Measurements from ENCODE around the gene CRACDL. TPM values are rescaled to one million over a fixed set of nuclear protein-coding genes. Genes with fewer than 3 reads are reported as not detected.

CRACDL gene
- total RNA-seq, 1 donor from 2014 or later, result 0.52 TPM

DNA sequence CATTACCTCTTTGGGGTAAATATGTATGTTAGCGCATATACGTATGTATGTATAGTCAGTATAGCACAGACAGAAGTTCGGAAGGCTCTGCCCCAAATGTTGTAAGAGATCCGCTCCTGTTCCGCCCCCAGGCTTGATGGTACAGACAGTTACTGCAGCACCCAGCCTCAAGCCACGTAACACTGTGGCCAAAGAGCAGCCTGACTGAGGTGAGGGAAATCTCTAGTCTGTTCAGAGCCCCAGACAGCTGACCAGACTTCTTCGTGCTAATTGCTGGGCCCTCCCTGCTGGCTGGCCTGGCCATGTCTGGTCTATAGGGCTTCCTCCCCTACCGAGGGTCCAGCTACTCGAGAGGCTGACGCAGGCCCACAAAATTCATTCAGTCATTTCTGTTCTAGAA is 7.8 kb downstream of the CRACDL start:
- Histone ChIP-seq H3K36me3 (ENCODE audit: control insufficient read depth in 3 of 3, insufficient read depth in 3 of 3, low read length in 3 of 3) (no peaks in the 10 kb centered on the region), H3K4me3 (ENCODE audit: low read length in 3 of 3) (no peak overlapping the region), H3K27me3 (ENCODE audit: control insufficient read depth in 3 of 3, insufficient read depth in 3 of 3, low read length in 3 of 3) (peaks cover 0 to 16% (median 15%) of the 10 kb centered on the region in 3 donors), H3K9ac (ENCODE audit: low read depth in 1 of 3, low read length in 3 of 3) (no peak overlapping the region), H3K27ac (ENCODE audit: low read depth, low read length) (no peak overlapping the region), H3K4me1 (ENCODE audit: control insufficient read depth in 3 of 3, insufficient read depth in 3 of 3, low read length in 3 of 3) (no peaks in the 10 kb centered on the region), H3K9me3 (ENCODE audit: control insufficient read depth in 3 of 3, low read length in 3 of 3) (no peaks in the 10 kb centered on the region)

DNA sequence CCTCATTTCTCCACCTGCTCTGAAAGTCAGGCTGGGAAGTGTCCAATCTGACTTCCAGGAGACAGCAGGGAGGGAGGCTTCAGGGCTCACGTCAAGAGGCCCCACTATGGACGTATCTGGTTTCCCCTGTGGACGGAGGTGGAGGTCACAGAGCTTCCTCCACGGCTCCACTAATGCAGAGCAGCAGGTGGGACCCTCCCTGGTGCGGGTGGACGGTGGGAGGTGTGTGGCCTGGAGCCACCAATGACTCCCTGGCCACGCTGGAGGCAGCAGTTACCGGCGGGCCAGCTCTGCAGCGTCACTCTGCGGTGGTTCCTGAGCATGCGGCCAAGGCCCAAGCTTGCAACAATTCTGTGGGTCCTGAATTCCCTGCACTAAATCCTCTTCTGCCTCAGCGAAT is 9.0 kb downstream of the CRACDL start:
- H3K27ac ChIP-seq (ENCODE audit: low read depth, low read length), result no peak overlapping the region
- no peaks in the 10 kb centered on the region for H3K36me3 ChIP-seq (ENCODE audit: control insufficient read depth in 3 of 3, insufficient read depth in 3 of 3, low read length in 3 of 3)
- H3K9me3 ChIP-seq (ENCODE audit: control insufficient read depth in 3 of 3, low read length in 3 of 3), result no peaks in the 10 kb centered on the region
- H3K4me1 ChIP-seq (ENCODE audit: control insufficient read depth in 3 of 3, insufficient read depth in 3 of 3, low read length in 3 of 3), result no peaks in the 10 kb centered on the region
- H3K27me3 ChIP-seq (ENCODE audit: control insufficient read depth in 3 of 3, insufficient read depth in 3 of 3, low read length in 3 of 3), result peaks cover 0 to 16% (median 14%) of the 10 kb centered on the region in 3 donors
- no peak overlapping the region for H3K9ac ChIP-seq (ENCODE audit: low read depth in 1 of 3, low read length in 3 of 3)
- no peak overlapping the region for H3K4me3 ChIP-seq (ENCODE audit: low read length in 3 of 3)

DNA sequence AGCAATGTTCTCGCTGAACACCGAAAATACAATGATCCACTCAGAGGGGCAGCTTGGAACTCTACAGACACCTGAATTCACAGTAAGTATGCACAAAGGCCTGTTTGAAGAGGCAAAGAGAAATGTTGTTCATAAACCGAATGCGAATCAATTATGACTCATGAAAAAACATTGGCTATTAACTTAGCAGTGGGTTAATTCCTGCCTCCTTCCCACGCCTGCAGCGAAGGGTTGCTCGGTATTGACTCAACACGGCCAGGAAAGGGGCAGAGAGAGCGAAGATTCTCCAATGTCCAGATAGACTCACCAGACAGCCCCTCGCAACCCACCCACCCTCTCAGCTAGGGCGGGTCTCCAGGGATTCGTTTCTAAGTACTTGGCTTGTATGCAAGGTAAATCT is 9.4 kb downstream of the CRACDL start:
- Histone ChIP-seq H3K27ac (ENCODE audit: low read depth, low read length) (no peak overlapping the region), H3K9ac (ENCODE audit: low read depth in 1 of 3, low read length in 3 of 3) (no peak overlapping the region), H3K4me3 (ENCODE audit: low read length in 3 of 3) (no peak overlapping the region), H3K4me1 (ENCODE audit: control insufficient read depth in 3 of 3, insufficient read depth in 3 of 3, low read length in 3 of 3) (no peaks in the 10 kb centered on the region), H3K27me3 (ENCODE audit: control insufficient read depth in 3 of 3, insufficient read depth in 3 of 3, low read length in 3 of 3) (peaks cover 0 to 16% (median 14%) of the 10 kb centered on the region in 3 donors), H3K36me3 (ENCODE audit: control insufficient read depth in 3 of 3, insufficient read depth in 3 of 3, low read length in 3 of 3) (no peaks in the 10 kb centered on the region), H3K9me3 (ENCODE audit: control insufficient read depth in 3 of 3, low read length in 3 of 3) (no peaks in the 10 kb centered on the region)

DNA sequence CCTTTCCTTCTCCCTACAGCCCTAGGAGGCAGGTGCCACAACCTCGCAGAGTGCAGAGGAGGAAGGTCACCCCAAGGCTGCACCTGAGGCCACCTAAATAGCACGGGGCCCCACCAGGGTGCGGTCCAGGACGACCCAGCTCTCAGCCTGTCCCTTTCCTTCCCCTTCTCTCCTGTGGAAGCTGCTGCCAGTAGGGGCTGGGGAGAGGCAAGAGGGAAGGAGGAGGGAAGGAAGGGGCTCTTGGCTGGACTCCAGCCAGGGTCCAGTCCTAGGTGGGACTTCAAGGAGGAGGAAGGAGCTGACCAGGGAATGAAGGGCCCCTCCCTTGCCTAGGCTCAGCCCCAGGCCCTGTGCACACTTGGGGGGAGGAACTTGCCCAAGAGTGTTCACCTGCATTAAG is 11.1 kb downstream of the CRACDL start:
- H3K27ac ChIP-seq (ENCODE audit: low read depth, low read length), result no peak overlapping the region
- no peaks in the 10 kb centered on the region for H3K9me3 ChIP-seq (ENCODE audit: control insufficient read depth in 3 of 3, low read length in 3 of 3)
- no peak overlapping the region for H3K4me3 ChIP-seq (ENCODE audit: low read length in 3 of 3)
- no peaks in the 10 kb centered on the region for H3K36me3 ChIP-seq (ENCODE audit: control insufficient read depth in 3 of 3, insufficient read depth in 3 of 3, low read length in 3 of 3)
- H3K4me1 ChIP-seq (ENCODE audit: control insufficient read depth in 3 of 3, insufficient read depth in 3 of 3, low read length in 3 of 3), result no peaks in the 10 kb centered on the region
- no peak overlapping the region for H3K9ac ChIP-seq (ENCODE audit: low read depth in 1 of 3, low read length in 3 of 3)
- peaks cover 0 to 15% (median 14%) of the 10 kb centered on the region in 3 donors for H3K27me3 ChIP-seq (ENCODE audit: control insufficient read depth in 3 of 3, insufficient read depth in 3 of 3, low read length in 3 of 3)

GRCh38 chr2:98924038-98924830 is 11.8 kb downstream of the CRACDL start:
- H3K4me1 ChIP-seq (ENCODE audit: control insufficient read depth in 3 of 3, insufficient read depth in 3 of 3, low read length in 3 of 3), result no peaks in the 10 kb centered on the region
- no peak overlapping the region for H3K9ac ChIP-seq (ENCODE audit: low read depth in 1 of 3, low read length in 3 of 3)
- no peak overlapping the region for H3K4me3 ChIP-seq (ENCODE audit: low read length in 3 of 3)
- H3K36me3 ChIP-seq (ENCODE audit: control insufficient read depth in 3 of 3, insufficient read depth in 3 of 3, low read length in 3 of 3), result no peaks in the 10 kb centered on the region
- no peaks in the 10 kb centered on the region for H3K9me3 ChIP-seq (ENCODE audit: control insufficient read depth in 3 of 3, low read length in 3 of 3)
- peaks cover 0 to 14% (median 11%) of the 10 kb centered on the region in 3 donors for H3K27me3 ChIP-seq (ENCODE audit: control insufficient read depth in 3 of 3, insufficient read depth in 3 of 3, low read length in 3 of 3)
- H3K27ac ChIP-seq (ENCODE audit: low read depth, low read length), result no peak overlapping the region

DNA sequence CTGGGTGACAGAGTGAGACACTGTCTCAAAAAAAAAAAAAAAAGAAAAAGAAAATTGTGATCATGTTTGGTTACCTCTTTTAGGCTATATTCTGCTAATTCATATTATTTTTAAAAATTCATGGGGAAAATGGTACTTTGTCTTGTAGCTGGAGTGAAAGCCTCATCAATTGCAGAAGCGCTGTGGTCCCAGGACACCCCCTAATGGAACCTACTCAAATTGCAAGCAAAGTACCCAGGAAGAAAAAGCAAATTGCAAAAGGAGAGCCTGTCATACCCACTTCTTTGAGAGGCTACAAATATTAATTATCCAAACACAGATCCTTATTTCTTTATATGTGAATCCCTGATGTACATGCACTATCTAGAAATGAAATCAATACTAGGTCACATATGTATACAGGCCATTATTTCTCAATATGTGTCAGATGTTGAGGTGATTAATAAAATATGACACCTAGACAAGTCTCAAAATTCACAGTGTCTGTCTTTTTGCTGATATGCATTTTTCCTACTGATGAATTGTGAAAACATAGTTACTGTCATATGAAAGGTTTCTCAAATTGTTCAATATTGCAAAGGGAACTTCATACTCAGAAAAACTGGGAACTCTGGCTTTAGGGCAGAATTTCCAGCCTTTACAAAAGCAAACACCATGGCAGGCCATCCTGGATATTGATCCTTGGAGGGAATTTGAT is 12.6 kb downstream of the CRACDL start:
- no peaks in the 10 kb centered on the region for H3K9me3 ChIP-seq (ENCODE audit: control insufficient read depth in 3 of 3, low read length in 3 of 3)
- no peaks in the 10 kb centered on the region for H3K4me1 ChIP-seq (ENCODE audit: control insufficient read depth in 3 of 3, insufficient read depth in 3 of 3, low read length in 3 of 3)
- peaks cover 0 to 14% (median 9%) of the 10 kb centered on the region in 3 donors for H3K27me3 ChIP-seq (ENCODE audit: control insufficient read depth in 3 of 3, insufficient read depth in 3 of 3, low read length in 3 of 3)
- H3K4me3 ChIP-seq (ENCODE audit: low read length in 3 of 3), result no peak overlapping the region
- H3K36me3 ChIP-seq (ENCODE audit: control insufficient read depth in 3 of 3, insufficient read depth in 3 of 3, low read length in 3 of 3), result no peaks in the 10 kb centered on the region
- no peak overlapping the region for H3K27ac ChIP-seq (ENCODE audit: low read depth, low read length)
- no peak overlapping the region for H3K9ac ChIP-seq (ENCODE audit: low read depth in 1 of 3, low read length in 3 of 3)

GRCh38 chr2:98921062-98921461 is 15.0 kb downstream of the CRACDL start:
- H3K27ac ChIP-seq (ENCODE audit: low read depth, low read length), result no peak overlapping the region
- H3K4me1 ChIP-seq (ENCODE audit: control insufficient read depth in 3 of 3, insufficient read depth in 3 of 3, low read length in 3 of 3), result no peaks in the 10 kb centered on the region
- H3K27me3 ChIP-seq (ENCODE audit: control insufficient read depth in 3 of 3, insufficient read depth in 3 of 3, low read length in 3 of 3), result peaks cover 0 to 10% (median 6%) of the 10 kb centered on the region in 3 donors
- H3K9ac ChIP-seq (ENCODE audit: low read depth in 1 of 3, low read length in 3 of 3), result no peak overlapping the region
- H3K36me3 ChIP-seq (ENCODE audit: control insufficient read depth in 3 of 3, insufficient read depth in 3 of 3, low read length in 3 of 3), result no peaks in the 10 kb centered on the region
- H3K4me3 ChIP-seq (ENCODE audit: low read length in 3 of 3), result no peak overlapping the region
- no peaks in the 10 kb centered on the region for H3K9me3 ChIP-seq (ENCODE audit: control insufficient read depth in 3 of 3, low read length in 3 of 3)

DNA sequence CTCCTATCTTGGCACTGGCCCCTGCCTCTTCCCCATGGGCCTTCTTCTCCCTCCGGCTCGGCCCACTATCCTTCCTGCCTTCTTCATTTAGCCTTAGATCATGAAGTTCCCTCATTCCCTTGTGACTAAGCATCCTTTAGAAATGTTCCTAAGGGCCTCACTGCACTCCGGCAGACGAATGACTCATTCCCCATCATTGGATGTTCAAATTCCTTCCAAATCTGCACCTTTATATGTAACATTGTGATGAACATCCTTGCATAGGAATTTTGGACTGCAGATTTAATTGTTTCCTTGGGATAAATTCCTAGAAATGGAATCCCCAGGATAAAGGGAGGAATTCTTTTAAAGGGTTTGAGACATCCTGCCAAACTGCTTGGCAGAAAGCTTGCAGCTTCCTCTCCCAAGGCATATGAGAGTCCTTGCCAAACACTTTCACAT is 19.0 kb downstream of the CRACDL start:
- no peaks in the 10 kb centered on the region for H3K9me3 ChIP-seq (ENCODE audit: control insufficient read depth in 3 of 3, low read length in 3 of 3)
- no peak overlapping the region for H3K4me3 ChIP-seq (ENCODE audit: low read length in 3 of 3)
- no peaks in the 10 kb centered on the region for H3K36me3 ChIP-seq (ENCODE audit: control insufficient read depth in 3 of 3, insufficient read depth in 3 of 3, low read length in 3 of 3)
- peaks cover 0 to 8% (median 3%) of the 10 kb centered on the region in 3 donors for H3K4me1 ChIP-seq (ENCODE audit: control insufficient read depth in 3 of 3, insufficient read depth in 3 of 3, low read length in 3 of 3)
- peaks cover 2 to 18% (median 13%) of the 10 kb centered on the region in 3 donors for H3K27me3 ChIP-seq (ENCODE audit: control insufficient read depth in 3 of 3, insufficient read depth in 3 of 3, low read length in 3 of 3)
- no peak overlapping the region for H3K9ac ChIP-seq (ENCODE audit: low read depth in 1 of 3, low read length in 3 of 3)
- H3K27ac ChIP-seq (ENCODE audit: low read depth, low read length), result no peak overlapping the region

DNA sequence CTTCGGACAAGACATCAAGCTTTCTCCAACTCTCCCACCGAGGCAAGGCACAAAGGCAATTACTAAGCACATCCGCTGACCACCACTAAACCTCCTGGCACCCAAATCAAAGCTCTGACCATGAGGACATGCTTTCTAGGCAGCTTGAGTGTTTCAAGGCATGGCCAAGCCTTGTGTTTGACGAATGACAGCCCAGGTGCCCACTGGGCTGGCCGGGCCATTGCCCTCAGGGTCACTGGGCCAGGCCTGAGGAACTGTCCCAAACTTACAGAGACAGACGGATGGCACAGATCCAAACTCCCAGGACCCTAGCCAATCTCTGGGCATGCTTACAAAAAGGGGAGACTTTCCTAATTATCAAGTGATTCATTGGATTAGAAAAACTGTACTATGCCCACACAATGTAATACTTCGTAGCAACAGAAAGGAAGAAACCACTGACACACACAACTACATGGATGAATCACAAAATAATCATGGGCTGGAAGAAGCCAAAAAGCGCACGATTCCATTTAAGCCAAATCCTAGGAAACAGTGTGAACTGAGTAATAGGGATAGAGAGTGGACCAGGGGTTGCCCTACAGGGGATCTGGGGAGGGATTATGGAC is 20.2 kb downstream of the CRACDL start:
- Histone ChIP-seq H3K27ac (ENCODE audit: low read depth, low read length) (no peak overlapping the region), H3K4me1 (ENCODE audit: control insufficient read depth in 3 of 3, insufficient read depth in 3 of 3, low read length in 3 of 3) (peaks cover 0 to 11% (median 3%) of the 10 kb centered on the region in 3 donors), H3K9ac (ENCODE audit: low read depth in 1 of 3, low read length in 3 of 3) (no peak overlapping the region), H3K4me3 (ENCODE audit: low read length in 3 of 3) (no peak overlapping the region), H3K36me3 (ENCODE audit: control insufficient read depth in 3 of 3, insufficient read depth in 3 of 3, low read length in 3 of 3) (no peaks in the 10 kb centered on the region), H3K27me3 (ENCODE audit: control insufficient read depth in 3 of 3, insufficient read depth in 3 of 3, low read length in 3 of 3) (peaks cover 2 to 18% (median 13%) of the 10 kb centered on the region in 3 donors), H3K9me3 (ENCODE audit: control insufficient read depth in 3 of 3, low read length in 3 of 3) (no peaks in the 10 kb centered on the region)

All from skeletal muscle tissue (tissue), 4 donors.